NCI-H2196 (cell line): ENCODE measurements around the gene DLL4.

Experiments
- DNase-seq: peaks from one replicate; lab custom pipeline; 2025; ENCODE audit not compliant: unreplicated experiment; lab: John Stamatoyannopoulos, UW

The DLL4 gene

GRCh38 chr15:40906091-40906990 lies 22.8 kb upstream of the DLL4 start:
- DNase-seq, result peak; percentile 84

- peak; percentile 73 for DNase-seq
Measured at GRCh38 chr15:40906991-40907802, 21.9 kb upstream of the DLL4 start.

- DNase-seq, result no peak
Measured at GRCh38 chr15:40908095-40908494, 21.0 kb upstream of the DLL4 start.

- no peak for DNase-seq
Measured at GRCh38 chr15:40909662-40910630, 19.2 kb upstream of the DLL4 start.

- no peak for DNase-seq
Measured at GRCh38 chr15:40911141-40911540, 18.0 kb upstream of the DLL4 start.

GRCh38 chr15:40911693-40912092 lies 17.4 kb upstream of the DLL4 start:
- DNase-seq, result no peak

- no peak for DNase-seq
Measured at GRCh38 chr15:40912478-40912877, 16.7 kb upstream of the DLL4 start.

- DNase-seq, result no peak
Measured at GRCh38 chr15:40914013-40914412, 15.1 kb upstream of the DLL4 start.

GRCh38 chr15:40914486-40914885 lies 14.7 kb upstream of the DLL4 start:
- DNase-seq, result no peak

- DNase-seq, result no peak
Measured at GRCh38 chr15:40915116-40915661, 14.0 kb upstream of the DLL4 start.

GRCh38 chr15:40915679-40916078 lies 13.5 kb upstream of the DLL4 start:
- no peak for DNase-seq

GRCh38 chr15:40917585-40917984 lies 11.6 kb upstream of the DLL4 start:
- no peak for DNase-seq

GRCh38 chr15:40918146-40918798 lies 10.9 kb upstream of the DLL4 start:
- DNase-seq, result no peak

- DNase-seq, result no peak
Measured at GRCh38 chr15:40918799-40919392, 10.2 kb upstream of the DLL4 start.

GRCh38 chr15:40921949-40922607 lies 7.1 kb upstream of the DLL4 start:
- DNase-seq, result no peak

- no peak for DNase-seq
Measured at GRCh38 chr15:40922608-40923005, 6.5 kb upstream of the DLL4 start.

GRCh38 chr15:40923551-40923950 lies 5.6 kb upstream of the DLL4 start:
- DNase-seq, result no peak

GRCh38 chr15:40925495-40925862 lies 3.7 kb upstream of the DLL4 start:
- no peak for DNase-seq
